Tongue (tissue), 2 donors: Measurements from ENCODE around the gene VPS37D. TPM values are rescaled to one million over a fixed set of nuclear protein-coding genes. Genes with fewer than 3 reads are reported as not detected.

Source experiments
- DNase-seq: peaks from one replicate; pipeline ENCODE4 v3.0.0-alpha.2; 2015
- total RNA-seq: library from RNA; depleted of rRNA; stranded (reverse); fragments of >200 nt; gene quantifications from one replicate; pipeline ENCODE4 v1.2.3, GENCODE V29; 2014

Gene VPS37D
- total RNA-seq, 1 donor from 2014 or later, result 4.2 TPM

DNA sequence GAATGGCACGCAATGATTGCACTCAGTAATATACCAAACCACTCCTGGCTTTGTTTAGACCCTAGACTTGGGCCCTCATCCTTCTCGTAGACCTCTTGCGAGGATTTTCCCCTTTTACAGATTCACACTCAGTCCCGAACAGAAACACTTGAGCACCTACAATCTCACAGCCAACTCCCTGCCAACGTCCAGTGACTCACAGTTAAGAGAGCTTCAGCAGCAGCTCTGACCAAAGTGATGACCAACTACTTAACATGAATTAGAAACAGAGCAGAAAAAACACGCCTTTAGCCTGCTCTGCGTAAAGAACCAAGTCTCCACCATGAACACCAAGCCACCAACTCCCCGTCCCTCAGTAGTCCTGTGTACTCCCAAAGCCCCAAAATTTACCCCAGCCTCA, 13.4 kb downstream of the VPS37D start:
- DNase-seq, result no peak

- DNase-seq, result no peak
These were observed 15.1 kb downstream of the VPS37D start for GRCh38 chr7:73682745-73683055.

- peak; percentile 98 for DNase-seq
These were observed 15.6 kb downstream of the VPS37D start, which contains the start of the genes BUD23 and DNAJC30 for GRCh38 chr7:73683056-73683787. Gene BUD23, plus strand, starts transcription at chr7:73683597. Its CDS starts 29 bp downstream, at chr7:73683626. Gene DNAJC30, minus strand, starts transcription at chr7:73683453. Its CDS starts 30 bp downstream, at chr7:73683423.

- no peak for DNase-seq
These were observed 16.4 kb downstream of the VPS37D start for GRCh38 chr7:73683788-73684693.

DNA sequence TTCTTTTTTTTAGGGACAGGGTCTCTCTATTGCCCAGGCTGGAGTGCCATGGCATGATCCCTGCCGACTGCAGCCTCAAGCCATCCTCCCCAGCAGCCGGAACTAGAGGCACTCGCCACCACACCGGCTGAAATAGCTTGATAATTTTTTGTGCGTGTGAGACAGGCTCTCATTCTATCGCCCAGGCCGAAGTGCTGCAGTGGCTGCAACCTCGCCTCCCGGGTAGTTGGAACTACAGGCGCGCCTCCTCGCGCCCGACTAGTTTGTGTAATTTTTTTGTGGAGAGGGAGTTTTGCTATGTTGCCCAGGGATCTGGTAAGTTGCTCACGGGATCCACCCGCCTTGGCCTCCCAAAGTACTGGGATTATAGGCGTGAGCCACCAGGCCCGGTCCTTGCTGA, 17.7 kb downstream of the VPS37D start:
- no peak for DNase-seq

DNA sequence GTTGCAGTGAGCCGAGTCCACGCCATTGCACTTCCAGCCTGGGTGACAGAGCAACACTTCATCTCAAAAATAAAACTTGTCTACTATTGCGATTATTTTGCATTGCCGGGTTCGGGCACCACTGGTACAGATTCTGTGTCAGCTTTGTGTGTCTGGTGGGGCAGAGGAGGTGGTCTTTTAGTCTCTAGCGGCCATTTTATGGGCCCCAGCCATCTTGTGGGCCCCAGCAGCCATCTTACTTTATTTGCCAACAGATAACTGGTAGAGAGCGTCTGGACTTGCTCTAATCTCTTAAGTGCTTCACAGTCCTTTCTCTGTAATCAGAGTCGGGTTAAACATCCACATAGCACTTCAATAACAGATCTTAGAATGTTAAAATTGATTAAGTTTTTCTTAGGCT, 20.7 kb downstream of the VPS37D start:
- no peak for DNase-seq

DNA sequence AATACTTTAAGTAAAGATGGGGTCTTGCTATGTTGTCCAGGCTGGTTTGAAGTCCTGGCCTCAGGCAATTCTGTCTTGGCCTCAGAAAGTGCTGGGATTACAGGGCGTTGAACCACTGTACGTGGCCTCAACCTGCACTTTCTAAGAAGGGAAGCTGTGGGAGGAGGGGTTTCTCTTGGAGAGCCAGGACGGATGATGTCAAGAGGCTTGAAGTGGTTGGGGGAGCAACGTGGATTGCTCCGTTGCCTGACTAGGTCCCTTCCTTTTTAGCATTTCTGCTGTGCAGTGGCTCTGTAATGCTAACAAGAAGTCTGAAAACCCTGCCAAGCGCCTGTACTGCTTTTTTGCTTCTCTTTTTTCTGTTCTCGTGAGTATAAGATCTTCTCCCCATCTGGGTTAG, 23.0 kb downstream of the VPS37D start:
- DNase-seq, result no peak

GRCh38 chr7:73696372-73696771, 28.7 kb downstream of the VPS37D start:
- DNase-seq, result no peak

DNA sequence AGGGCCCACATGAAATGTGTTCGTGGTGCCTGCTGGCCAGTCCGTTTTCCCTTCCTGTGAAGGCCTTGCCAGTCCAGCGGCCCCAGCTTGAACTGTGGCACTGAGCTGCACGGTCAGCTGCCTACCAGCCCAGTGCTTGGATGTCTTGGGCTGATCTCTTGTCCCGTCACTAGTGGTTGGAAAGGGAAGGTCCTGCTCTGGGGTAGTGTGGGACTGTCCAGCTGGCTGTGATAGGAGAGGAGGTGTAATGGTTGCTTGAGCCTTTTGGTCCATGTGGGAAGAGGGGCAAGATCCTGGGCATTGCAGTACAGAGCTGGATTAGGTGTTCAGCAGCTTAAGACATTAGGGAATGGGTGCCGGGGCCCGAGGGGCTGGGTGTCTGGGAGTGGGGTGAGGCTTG, 30.8 kb downstream of the VPS37D start:
- no peak for DNase-seq

- no peak for DNase-seq
These were observed 31.9 kb downstream of the VPS37D start for GRCh38 chr7:73699370-73700068.

- DNase-seq, result no peak
These were observed 32.4 kb downstream of the VPS37D start for GRCh38 chr7:73700069-73700423.

- no peak for DNase-seq
These were observed 33.0 kb downstream of the VPS37D start for GRCh38 chr7:73700581-73701134.

DNA sequence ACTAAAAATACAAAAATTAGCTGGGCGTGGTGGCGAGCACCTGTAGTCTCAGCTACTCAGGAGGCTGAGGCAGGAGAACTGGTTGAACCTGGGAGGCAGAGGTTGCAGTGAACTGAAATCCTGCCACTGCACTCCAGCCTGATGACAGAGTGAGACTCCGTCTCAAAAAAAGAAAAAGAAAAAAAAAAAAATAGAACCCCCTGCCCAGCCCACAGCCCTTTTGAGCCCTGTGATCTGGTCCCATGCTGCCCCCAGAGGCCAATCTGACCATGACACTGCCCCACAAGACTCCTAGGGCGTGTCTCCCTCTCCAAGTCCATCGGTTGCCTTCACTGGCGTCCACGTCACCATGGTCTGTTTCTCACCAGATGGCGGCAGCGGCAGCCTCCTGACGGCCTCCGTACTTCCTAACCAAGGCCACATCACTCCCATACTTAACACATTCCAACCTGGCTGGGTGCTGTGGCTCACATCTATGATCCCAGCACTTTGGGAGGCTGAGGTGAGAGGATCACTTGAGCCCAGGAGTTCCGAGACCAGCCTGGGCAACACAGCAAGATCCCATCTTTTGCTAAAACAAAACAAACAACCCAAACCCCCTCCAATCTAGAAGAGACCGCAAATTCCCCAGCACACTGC, 33.8 kb downstream of the VPS37D start:
- peak; percentile 63 for DNase-seq

DNA sequence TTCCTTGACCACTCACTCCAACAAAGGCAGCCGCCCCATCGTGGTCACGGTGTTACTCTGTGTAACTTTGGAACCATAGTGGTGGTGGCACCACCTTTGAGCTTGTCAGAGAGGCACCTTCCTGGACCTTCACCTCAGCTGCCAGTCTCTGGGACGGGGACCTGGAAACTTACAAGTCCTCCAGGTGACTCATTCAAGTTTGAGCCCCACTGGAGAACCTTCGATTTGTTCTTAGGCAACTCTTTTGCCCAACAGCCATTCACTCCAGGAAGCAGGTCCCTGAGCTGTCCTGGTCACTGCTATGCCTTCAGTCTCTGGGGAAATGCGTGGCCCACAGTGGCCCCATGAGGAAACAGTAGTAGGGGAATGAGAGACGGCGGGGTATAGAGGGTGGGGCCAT, 34.6 kb downstream of the VPS37D start:
- no peak for DNase-seq

GRCh38 chr7:73702665-73703064, 35.0 kb downstream of the VPS37D start:
- no peak for DNase-seq

DNA sequence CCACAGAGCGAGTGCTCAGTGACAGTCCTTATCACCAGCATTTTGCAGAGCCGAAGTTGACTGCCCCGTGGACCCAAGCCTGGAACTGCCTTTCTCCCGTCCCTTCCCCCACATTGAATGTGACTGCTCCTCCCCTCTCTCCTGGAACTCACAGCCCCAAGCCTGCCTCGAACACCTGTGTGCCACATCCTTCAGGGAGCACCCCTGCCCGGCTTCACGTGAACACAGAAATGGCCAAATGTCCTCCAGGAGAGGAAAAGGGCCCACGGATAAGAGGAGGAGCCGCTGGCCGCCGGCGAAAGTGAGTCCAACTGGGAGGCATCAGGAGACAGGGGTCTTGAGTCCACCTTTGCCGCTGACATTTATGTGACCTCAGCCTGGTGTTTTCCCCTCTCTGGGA, 35.6 kb downstream of the VPS37D start:
- DNase-seq, result peak; percentile 5

DNA sequence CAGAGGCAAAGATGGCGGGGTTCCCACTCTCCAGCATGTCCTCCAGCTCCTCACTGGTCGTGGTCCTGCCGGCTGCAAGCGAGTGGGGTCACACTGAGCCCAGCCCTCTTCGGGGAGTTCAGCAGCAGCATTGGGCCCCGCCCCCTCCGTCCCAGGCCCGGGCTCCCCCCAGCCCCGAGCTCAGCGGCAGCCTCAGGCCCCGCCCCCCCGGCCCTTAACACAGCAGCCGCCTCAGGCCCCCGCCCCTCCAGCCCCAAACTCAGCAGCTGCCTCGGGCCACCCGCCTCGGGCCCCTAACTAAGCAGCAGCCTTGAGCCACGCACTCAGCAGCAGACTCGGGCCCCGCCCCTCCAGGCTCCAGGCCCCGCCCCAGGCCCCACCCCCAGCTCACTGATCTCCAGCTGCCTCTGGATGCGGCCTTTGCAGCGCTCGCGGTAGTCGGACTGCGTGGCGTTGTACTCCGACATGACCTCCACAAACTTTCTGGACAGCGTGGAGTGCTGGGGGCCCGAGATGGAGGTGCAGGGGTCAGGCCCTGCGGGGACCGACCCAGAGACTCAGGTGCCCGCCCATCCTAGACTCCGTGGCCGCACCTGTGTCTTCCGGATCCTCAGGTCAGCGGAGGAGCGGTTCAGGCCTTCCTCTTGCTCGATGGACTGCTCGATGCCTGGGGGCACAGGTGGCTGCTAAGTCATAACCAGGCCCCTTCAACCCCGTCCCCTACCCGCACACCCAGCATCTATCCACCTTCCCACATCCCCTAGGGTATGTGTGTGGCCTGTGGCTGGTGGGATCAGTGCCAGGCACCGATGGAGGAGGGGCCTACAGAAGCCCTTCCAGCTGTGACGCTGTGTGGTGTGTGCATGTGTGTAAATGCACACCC, 36.4 kb downstream of the VPS37D start:
- DNase-seq, result peak; percentile 96

DNA sequence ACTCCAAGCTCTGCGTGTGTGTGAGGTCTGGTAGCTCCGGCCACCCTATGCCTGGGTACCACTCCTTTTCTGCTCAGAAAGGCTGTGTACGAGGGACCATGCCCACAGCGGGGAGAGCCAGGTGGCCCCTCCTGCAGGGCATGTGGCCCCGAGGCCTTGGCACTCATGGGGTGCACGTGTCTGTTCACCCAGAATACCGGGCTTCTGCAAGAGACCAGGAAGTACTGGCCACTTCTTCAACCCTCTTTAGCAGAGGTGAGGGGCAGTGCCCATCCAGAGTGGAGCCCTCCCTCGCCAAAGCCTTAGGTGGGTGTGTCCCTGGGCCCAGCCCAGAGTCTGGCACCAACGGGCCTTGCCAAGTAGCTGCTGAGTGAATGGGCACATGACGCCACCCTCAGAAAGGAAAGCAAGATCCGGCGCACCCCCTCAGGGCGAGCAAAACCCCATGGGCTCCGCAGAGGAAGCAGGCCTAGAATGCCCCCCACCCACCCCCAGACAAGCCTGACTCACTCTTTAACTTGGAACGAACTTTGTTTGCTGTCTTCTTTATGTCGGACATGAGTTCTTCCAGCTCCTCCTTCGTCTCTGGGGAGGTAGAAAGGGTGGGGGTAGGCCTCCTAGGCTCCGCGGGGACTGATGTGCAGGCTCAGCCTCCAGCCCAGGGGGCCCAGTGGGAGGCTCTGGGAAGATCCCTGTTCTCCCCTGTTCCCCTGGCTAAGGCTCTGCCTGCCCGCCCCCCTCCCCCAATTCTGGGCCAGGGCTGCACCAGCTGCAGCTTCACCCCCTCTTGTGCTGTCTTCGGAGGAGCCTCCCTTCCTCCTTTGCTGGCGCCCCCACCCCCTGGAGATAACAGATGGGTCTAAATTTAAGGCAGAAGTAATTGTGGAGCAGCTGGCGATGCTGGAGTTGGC, 37.3 kb downstream of the VPS37D start:
- DNase-seq, result peak; percentile 74

DNA sequence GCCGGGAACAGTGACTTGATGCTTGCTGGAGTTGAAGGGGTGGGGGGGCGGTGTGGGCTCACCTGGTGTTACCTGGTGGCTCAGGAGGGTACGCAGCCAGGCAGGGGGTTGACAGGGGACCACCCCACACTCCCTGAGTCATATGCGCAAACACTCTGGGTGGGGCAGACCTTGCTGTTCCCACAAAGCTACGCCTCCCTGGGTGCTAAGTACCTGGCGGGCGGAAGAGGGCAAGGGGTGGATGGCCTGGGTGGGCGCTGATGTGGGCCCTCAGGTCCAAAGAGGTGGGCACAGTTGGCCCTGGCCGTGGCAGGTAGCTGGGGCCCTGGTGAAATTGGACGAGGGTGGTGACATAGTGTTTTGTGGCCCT, 37.9 kb downstream of the VPS37D start:
- DNase-seq, result no peak
